IMR-90 (cell line): ENCODE measurements around the gene DGKB. TPM values are rescaled to one million over a fixed set of nuclear protein-coding genes. Genes with fewer than 3 reads are reported as not detected.

Experiments used
- ATAC-seq: fragments of 200-7000 bp; cut with Tn5 transposase; 2 replicates; pipeline ENCODE4 v1.9.1; 2020; ENCODE audit warnings: low read depth, mild to moderate bottlenecking, moderate library complexity
- BruUV-seq: library from RNA; stranded (reverse); fragments of 400-500 nt; replicated peaks from 2 replicates; lab custom pipeline; 2021; lab: Mats Ljungman, UMichigan
- CTCF ChIA-PET: fragments of 300-600 bp; formaldehyde crosslinking; extraction: SDS; loops from one replicate; lab custom pipeline; 2021; ENCODE audit warnings: antibody characterized with exemption; lab: Yijun Ruan, JAX
- POLR2A ChIA-PET: fragments of 300-600 bp; sonication (Branson Sonifier 250); formaldehyde crosslinking; loops from one replicate; lab custom pipeline; 2022; ENCODE audit warnings: antibody characterized with exemption; ENCODE audit not compliant: unreplicated experiment; lab: Charles Lee
- DNase-seq: peaks from one replicate; pipeline ENCODE4 v3.0.0; 2013
- H2AFZ ChIP-seq: replicated peaks from 2 replicates; pipeline ENCODE3; 2013; ENCODE audit warnings: low read length, mild to moderate bottlenecking; ENCODE audit not compliant: poor library complexity
- H2AK5ac ChIP-seq: 2 replicates; pipeline ENCODE4 v1.6.1; 2013; ENCODE audit warnings: low read depth, low read length, inconsistent platforms
- H2AK9ac ChIP-seq: replicated peaks from 2 replicates; pipeline ENCODE3; 2013; ENCODE audit warnings: mild to moderate bottlenecking, low read depth, low read length, moderate library complexity; ENCODE audit not compliant: poor library complexity
- H2BK120ac ChIP-seq: 2 replicates; pipeline ENCODE4 v1.6.1; 2013; ENCODE audit warnings: low read depth, low read length, inconsistent platforms
- H2BK15ac ChIP-seq: 3 replicates; pipeline ENCODE4 v1.6.1; 2013; ENCODE audit warnings: low read depth, low read length, inconsistent platforms
- H2BK20ac ChIP-seq: 2 replicates; pipeline ENCODE4 v1.6.1; 2013; ENCODE audit warnings: low read depth, mild to moderate bottlenecking, inconsistent platforms, low read length, moderate library complexity
- H2BK5ac ChIP-seq: 2 replicates; pipeline ENCODE4 v1.6.1; 2013; ENCODE audit warnings: mild to moderate bottlenecking, low read depth, low read length, inconsistent platforms; ENCODE audit not compliant: poor library complexity, severe bottlenecking
- H3K14ac ChIP-seq: replicated peaks from 2 replicates; pipeline ENCODE4 v1.6.1; 2013; ENCODE audit warnings: low read depth, low read length, inconsistent platforms
- H3K18ac ChIP-seq: 2 replicates; pipeline ENCODE4 v1.6.1; 2013; ENCODE audit warnings: low read depth, low read length, control low read depth
- H3K23ac ChIP-seq: 2 replicates; pipeline ENCODE4 v1.6.1; 2013; ENCODE audit warnings: low read depth, low read length, inconsistent platforms
- H3K27ac ChIP-seq: 2 replicates; pipeline ENCODE4 v1.5.1; 2013; ENCODE audit warnings: mild to moderate bottlenecking, control low read depth, low read length; ENCODE audit not compliant: insufficient read depth
- H3K27me3 ChIP-seq: 2 replicates; pipeline ENCODE4 v1.6.1; 2013; ENCODE audit warnings: low read length; ENCODE audit not compliant: control insufficient read depth, insufficient read depth
- H3K36me3 ChIP-seq: 2 replicates; pipeline ENCODE4 v1.6.1; 2013; ENCODE audit warnings: low read length, mixed read lengths; ENCODE audit not compliant: control insufficient read depth, insufficient read depth
- H3K4ac ChIP-seq: 2 replicates; pipeline ENCODE4 v1.6.1; 2013; ENCODE audit warnings: low read depth, low read length, inconsistent platforms
- H3K4me1 ChIP-seq: 2 replicates; pipeline ENCODE4 v1.6.1; 2013; ENCODE audit warnings: low read length, mixed read lengths; ENCODE audit not compliant: control insufficient read depth, insufficient read depth
- H3K4me2 ChIP-seq: 2 replicates; pipeline ENCODE4 v1.6.1; 2013; ENCODE audit warnings: low read depth, mild to moderate bottlenecking, control low read depth, low read length, moderate library complexity
- H3K4me3 ChIP-seq: 2 replicates; pipeline ENCODE4 v1.5.1; 2013; ENCODE audit warnings: low read depth, mild to moderate bottlenecking, control low read depth, low read length, moderate library complexity; ENCODE audit not compliant: insufficient read depth
- H3K56ac ChIP-seq: 2 replicates; pipeline ENCODE4 v1.6.1; 2013; ENCODE audit warnings: low read length, inconsistent platforms; ENCODE audit not compliant: insufficient read depth; ENCODE audit errors: extremely low read depth
- H3K79me1 ChIP-seq, 2 experiments: 2 replicates each; pipeline ENCODE4 v1.6.1; 2013; ENCODE audit warnings: low read length in 2 of 2, inconsistent platforms in 1 of 2, low read depth in 1 of 2
- H3K9ac ChIP-seq: 2 replicates; pipeline ENCODE4 v1.6.1; 2013; ENCODE audit warnings: low read depth, low read length, control low read depth
- H3K9me1 ChIP-seq: 2 replicates; pipeline ENCODE4 v1.6.1; 2013; ENCODE audit warnings: low read length, inconsistent platforms; ENCODE audit not compliant: insufficient read depth
- H3K9me3 ChIP-seq: 2 replicates; pipeline ENCODE4 v1.6.1; 2013; ENCODE audit warnings: low read length; ENCODE audit not compliant: control insufficient read depth, insufficient read depth
- H4K20me1 ChIP-seq: 2 replicates; pipeline ENCODE4 v1.6.1; 2013; ENCODE audit warnings: low read length, inconsistent platforms; ENCODE audit not compliant: insufficient read depth
- H4K5ac ChIP-seq: 2 replicates; pipeline ENCODE4 v1.6.1; 2013; ENCODE audit warnings: mild to moderate bottlenecking, low read depth, low read length, control low read depth
- H4K8ac ChIP-seq, 2 experiments: 2 replicates each; pipeline ENCODE4 v1.6.1; 2013; ENCODE audit warnings: low read depth in 2 of 2, low read length in 2 of 2, control low read depth in 1 of 2, inconsistent platforms in 1 of 2
- H4K91ac ChIP-seq: 2 replicates; pipeline ENCODE4 v1.6.1; 2013; ENCODE audit warnings: low read depth, low read length, inconsistent platforms; ENCODE audit not compliant: insufficient read depth
- BHLHE40 ChIP-seq: fragments of 150-350 bp; IDR thresholded peaks from 2 replicates; pipeline ENCODE4 v1.6.1; 2016; ENCODE audit warnings: mild to moderate bottlenecking, low read depth, low read length
- CEBPB ChIP-seq: IDR thresholded peaks from 2 replicates; pipeline ENCODE4 v1.6.1; 2012; ENCODE audit warnings: low read depth, low read length, improper control_type of control experiment
- CHD1 ChIP-seq: IDR thresholded peaks from 2 replicates; pipeline ENCODE4 v1.6.1; 2012; ENCODE audit warnings: low read depth, low read length, improper control_type of control experiment
- CTCF ChIP-seq: conservative IDR thresholded peaks from 2 replicates; pipeline ENCODE4 v1.5.1; 2012; ENCODE audit warnings: mild to moderate bottlenecking, low read depth, low read length, improper control_type of control experiment
- ELK1 ChIP-seq: fragments of 150-350 bp; IDR thresholded peaks from 2 replicates; pipeline ENCODE4 v1.6.1; 2016; ENCODE audit warnings: low read depth, mild to moderate bottlenecking, low read length, moderate library complexity, borderline replicate concordance
- FOS ChIP-seq: fragments of 150-350 bp; IDR thresholded peaks from 2 replicates; pipeline ENCODE4 v1.6.1; 2016; ENCODE audit warnings: low read depth, low read length
- MAFK ChIP-seq: IDR thresholded peaks from 2 replicates; pipeline ENCODE4 v1.6.1; 2012; ENCODE audit warnings: low read depth, low read length, improper control_type of control experiment
- MAZ ChIP-seq: IDR thresholded peaks from 2 replicates; pipeline ENCODE4 v1.6.1; 2012; ENCODE audit warnings: low read depth, mild to moderate bottlenecking, low read length, improper control_type of control experiment, moderate library complexity, borderline replicate concordance
- MXI1 ChIP-seq: IDR thresholded peaks from 2 replicates; pipeline ENCODE4 v1.6.1; 2012; ENCODE audit warnings: low read depth, mild to moderate bottlenecking, low read length, moderate library complexity, borderline replicate concordance
- NFE2L2 ChIP-seq: fragments of 150-350 bp; IDR thresholded peaks from 2 replicates; pipeline ENCODE4 v1.6.1; 2016; ENCODE audit warnings: low read depth, mild to moderate bottlenecking, low read length
- POLR2A ChIP-seq: IDR thresholded peaks from 2 replicates; pipeline ENCODE4 v1.6.1; 2012; ENCODE audit warnings: mild to moderate bottlenecking, low read depth, low read length
- RAD21 ChIP-seq: IDR thresholded peaks from 2 replicates; pipeline ENCODE4 v1.6.1; 2012; ENCODE audit warnings: low read length, improper control_type of control experiment
- RCOR1 ChIP-seq: IDR thresholded peaks from 2 replicates; pipeline ENCODE4 v1.6.1; 2012; ENCODE audit warnings: mild to moderate bottlenecking, low read length, improper control_type of control experiment; ENCODE audit not compliant: insufficient replicate concordance
- RFX5 ChIP-seq: IDR thresholded peaks from 2 replicates; pipeline ENCODE4 v1.8.0; 2012; ENCODE audit warnings: low read depth, mild to moderate bottlenecking, low read length, moderate library complexity
- SMC3 ChIP-seq: fragments of 150-350 bp; IDR thresholded peaks from 2 replicates; pipeline ENCODE4 v1.6.1; 2016; ENCODE audit warnings: low read depth, mild to moderate bottlenecking, antibody characterized with exemption, low read length, moderate library complexity
- USF2 ChIP-seq: fragments of 150-350 bp; IDR thresholded peaks from 2 replicates; pipeline ENCODE4 v1.6.1; 2017; ENCODE audit warnings: mild to moderate bottlenecking, antibody characterized with exemption, low read length, low read depth
- WGBS, 2 experiments: methylation state at CpG; one replicate each; pipeline versions ENCODE4 v1.1.5 to v1.1.7; 2013; ENCODE audit warnings: missing lambda C conversion rate in 2 of 2; ENCODE audit not compliant: insufficient read length in 1 of 2; ENCODE audit errors: extremely low coverage in 2 of 2; 5-methylcytosine and 5-hydroxymethylcytosine counted together
- dilution Hi-C: fragments of 300-500 bp; cut with HindIII; formaldehyde crosslinking; loops from one replicate; pipeline ENCODE4 v1.14.3; 2018; ENCODE audit warnings: low sequenced_read_pairs; ENCODE audit not compliant: unreplicated experiment
- in situ Hi-C: fragments of 300-500 bp; cut with MboI; formaldehyde crosslinking; loops from 3 replicates; pipeline ENCODE4 v1.14.3; 2019; ENCODE audit warnings: low sequenced_read_pairs, inconsistent platforms, mixed read lengths
- intact Hi-C: fragments of 100-400 bp; cut with micrococcal nuclease; formaldehyde crosslinking; loops from 2 replicates; pipeline ENCODE4 v1.10.0; 2022
- polyA plus RNA-seq, 3 experiments: library from polyadenylated mRNA; depleted of rRNA; stranded (reverse); fragments of >200 nt; gene quantifications; 2 replicates each; pipeline ENCODE4 v1.2.3, GENCODE V29; 2012; ENCODE audit warnings: low replicate concordance in 1 of 3
- total RNA-seq: library from RNA; depleted of rRNA; stranded (reverse); fragments of >200 nt; gene quantifications from 2 replicates; pipeline ENCODE4 v1.2.3, GENCODE V29; 2012

The DGKB gene
- total and polyA plus RNA-seq, 2 of the 4 experiments (the other 2 are of a cell fraction): not detected

GRCh38 chr7:14542624-14543023, 359.9 kb downstream of the DGKB start:
- TF ChIP-seq BHLHE40 (no peak), SMC3 (no peak), MAZ (no peak), ELK1 (no peak), MXI1 (no peak), FOS (no peak), CHD1 (no peak), MAFK (no peak), CEBPB (no peak), RAD21 (no peak), CTCF (no peak), NFE2L2 (no peak), USF2 (no peak), RCOR1 (no peak), RFX5 (no peak), POLR2A (no peak)
- Histone ChIP-seq H3K9me3 (no peaks in the 10 kb centered on the region; the same call in 1 of the 2 replicates), H3K23ac (no peak overlapping the region), H3K9me1 (no peaks in the 10 kb centered on the region), H2AK9ac (no peak overlapping the region), H3K4me2 (no peak overlapping the region), H3K79me1 (no peaks in the 10 kb centered on the region), H3K27ac (no peak overlapping the region), H2AFZ (no peak overlapping the region), H3K4ac (no peak overlapping the region), H2BK5ac (no peak overlapping the region), H4K20me1 (no peaks in the 10 kb centered on the region), H4K5ac (no peak overlapping the region), H3K18ac (no peak overlapping the region), H3K4me1 (no peaks in the 10 kb centered on the region), H4K91ac (no peak overlapping the region), H2BK20ac (no peak overlapping the region), H3K4me3 (no peak overlapping the region), H2BK15ac (no peak overlapping the region), H3K56ac (no peak overlapping the region), H2BK120ac (no peak overlapping the region), H4K8ac (no peak overlapping the region), H3K14ac (no peak overlapping the region), H2AK5ac (no peak overlapping the region), H3K27me3 (no peaks in the 10 kb centered on the region), H3K9ac (no peak overlapping the region), H3K36me3 (no peaks in the 10 kb centered on the region)
- DNase-seq (no peak), ATAC-seq (no peak)
- dilution Hi-C loops: no loop called here
- no TSS peak for BruUV-seq
- no CpG with 5 or more reads among the region's 5 CpGs for WGBS, 2 experiments
- POLR2A ChIA-PET: no interaction called here
- in situ Hi-C loops: no loop called here
- intact Hi-C loops: no loop called here
- CTCF ChIA-PET: no interaction called here
